Naive B cell (primary cell): ENCODE data around the gene SEPTIN11. TPM values are rescaled to one million over a fixed set of nuclear protein-coding genes. Genes with fewer than 3 reads are reported as not detected.

ENCODE experiments used
- ATAC-seq, 2 donors: fragments of 150-1000 bp; cut with Tn5 transposase; 2 replicates each; pipeline ENCODE4 v1.10.0; 2021; ENCODE audit warnings: low read depth in 2 of 2, mild to moderate bottlenecking in 2 of 2, moderate library complexity in 2 of 2
- DNase-seq: peaks from one replicate; pipeline ENCODE4 v3.0.0; 2022
- H3K27ac Mint-ChIP-seq, 6 donors: one replicate each; pipeline ENCODE4 v1.8.0; 2020 to 2022; ENCODE audit warnings: mild to moderate bottlenecking in 6 of 6, mixed read lengths in 6 of 6, moderate library complexity in 5 of 6, inconsistent platforms in 2 of 6
- H3K27me3 Mint-ChIP-seq, 3 donors: one replicate each; pipeline ENCODE4 v1.8.0; 2021 to 2022; ENCODE audit warnings: mixed read lengths in 3 of 3, mild to moderate bottlenecking in 1 of 3
- H3K36me3 Mint-ChIP-seq, 2 donors: one replicate each; pipeline ENCODE4 v1.8.0; 2020 to 2022; ENCODE audit warnings: mixed read lengths in 2 of 2, inconsistent platforms in 1 of 2, mild to moderate bottlenecking in 1 of 2
- H3K4me1 Mint-ChIP-seq, 3 donors: one replicate each; pipeline ENCODE4 v1.8.0; 2020 to 2022; ENCODE audit warnings: mixed read lengths in 3 of 3, inconsistent platforms in 1 of 3, mild to moderate bottlenecking in 1 of 3, moderate library complexity in 1 of 3
- H3K4me3 Mint-ChIP-seq, 8 donors: one replicate each; pipeline ENCODE4 v1.8.0; 2020 to 2022; ENCODE audit warnings: mild to moderate bottlenecking in 8 of 8, mixed read lengths in 8 of 8, moderate library complexity in 8 of 8, inconsistent platforms in 2 of 8
- H3K9me3 Mint-ChIP-seq, 7 donors: one replicate each; pipeline ENCODE4 v1.8.0; 2020 to 2022; ENCODE audit warnings: mixed read lengths in 7 of 7, mild to moderate bottlenecking in 5 of 7, inconsistent platforms in 2 of 7, moderate library complexity in 1 of 7
- polyA plus RNA-seq, 6 donors: library from polyadenylated mRNA; unstranded; fragments of 300-500 nt; fragmentation: Illumina TruSeq; gene quantifications; one replicate each; pipeline ENCODE4 v1.2.3, GENCODE V29; 2021; ENCODE audit warnings: low read depth in 6 of 6

The SEPTIN11 gene
- polyA plus RNA-seq, 6 donors from 2014 or later, result 6.8 to 15.5 (median 10.9) TPM

GRCh38 chr4:76943129-76943620 lies 6.4 kb upstream of the SEPTIN11 start:
- no peak overlapping the region for H3K27ac Mint-ChIP-seq
- DNase-seq (no peak), ATAC-seq (no peak)
- H3K4me1 Mint-ChIP-seq, result peaks cover 0 to under 1% (median 0%) of the 10 kb centered on the region in 3 donors
- no peak overlapping the region for H3K4me3 Mint-ChIP-seq
- no peaks in the 10 kb centered on the region for H3K27me3 Mint-ChIP-seq
- H3K36me3 Mint-ChIP-seq, result peaks cover 0 to 6% of the 10 kb centered on the region in 2 donors
- peaks cover 0 to 14% (median 2%) of the 10 kb centered on the region in 7 donors for H3K9me3 Mint-ChIP-seq

- no peak for DNase-seq
- Mint-ChIP-seq H3K4me3 (no peak overlapping the region), H3K36me3 (peaks cover 0 to 6% of the 10 kb centered on the region in 2 donors), H3K27me3 (no peaks in the 10 kb centered on the region), H3K9me3 (peaks cover 0 to 14% (median 2%) of the 10 kb centered on the region in 7 donors), H3K4me1 (peaks cover 4 to 7% (median 5%) of the 10 kb centered on the region in 3 donors), H3K27ac (no peak overlapping the region)
- no peak for ATAC-seq
These were observed 5.8 kb upstream of the SEPTIN11 start for GRCh38 chr4:76943790-76944189.

GRCh38 chr4:76947369-76947768 lies 2.2 kb upstream of the SEPTIN11 start:
- Mint-ChIP-seq H3K27ac (peak overlapping the region in 1 of 6 donors; percentile 65), H3K27me3 (peaks cover 0 to 6% (median 0%) of the 10 kb centered on the region in 3 donors), H3K4me3 (peak overlapping the region in 3 of 8 donors; percentile 72 to 92 (median 91)), H3K36me3 (no peaks in the 10 kb centered on the region), H3K4me1 (peaks cover 15 to 19% (median 19%) of the 10 kb centered on the region in 3 donors), H3K9me3 (no peaks in the 10 kb centered on the region)
- DNase-seq, result no peak
- ATAC-seq, result no peak

- Mint-ChIP-seq H3K36me3 (no peaks in the 10 kb centered on the region), H3K4me1 (peaks cover 15 to 24% (median 19%) of the 10 kb centered on the region in 3 donors), H3K4me3 (peak overlapping the region; percentile 87 to 95 (median 92))
These were observed 893 bp upstream of the SEPTIN11 start for GRCh38 chr4:76948443-76949275.

GRCh38 chr4:76950052-76950955 lies 752 bp downstream of the SEPTIN11 start:
- H3K27ac Mint-ChIP-seq, result peak overlapping the region; percentile 49 to 88 (median 72)
- H3K4me1 Mint-ChIP-seq, result peaks cover 15 to 24% (median 19%) of the 10 kb centered on the region in 3 donors
- H3K9me3 Mint-ChIP-seq, result no peaks in the 10 kb centered on the region
- peak overlapping the region; percentile 87 to 95 (median 92) for H3K4me3 Mint-ChIP-seq
- peaks cover 0 to 4% of the 10 kb centered on the region in 2 donors for H3K36me3 Mint-ChIP-seq
- peak; percentile 28 to 32 for ATAC-seq
- H3K27me3 Mint-ChIP-seq, result peaks cover 6 to 14% (median 7%) of the 10 kb centered on the region in 3 donors
- DNase-seq, result peak; percentile 35

More at GRCh38 chr4:76948443-76949275, 893 bp upstream of the SEPTIN11 start:
- ATAC-seq (peak; percentile 68 to 69), DNase-seq (peak; percentile 73)
- Mint-ChIP-seq H3K9me3 (no peaks in the 10 kb centered on the region), H3K27ac (peak overlapping the region in 5 of 6 donors; percentile 27 to 93 (median 66)), H3K27me3 (peaks cover 6 to 14% (median 7%) of the 10 kb centered on the region in 3 donors)

GRCh38 chr4:76950956-76951671 lies 1.6 kb downstream of the SEPTIN11 start:
- H3K4me3 Mint-ChIP-seq, result peak overlapping the region; percentile 87 to 95 (median 92)
- H3K4me1 Mint-ChIP-seq, result peaks cover 15 to 24% (median 19%) of the 10 kb centered on the region in 3 donors
- no peak for ATAC-seq
- H3K27ac Mint-ChIP-seq, result peak overlapping the region in 5 of 6 donors; percentile 0 to 81 (median 63)
- peaks cover 0 to 4% of the 10 kb centered on the region in 2 donors for H3K36me3 Mint-ChIP-seq
- H3K27me3 Mint-ChIP-seq, result peaks cover 6 to 14% (median 7%) of the 10 kb centered on the region in 3 donors
- DNase-seq, result peak; percentile 4
- no peaks in the 10 kb centered on the region for H3K9me3 Mint-ChIP-seq

- DNase-seq (no peak), ATAC-seq (no peak)
- H3K27me3 Mint-ChIP-seq, result peaks cover 6 to 14% (median 7%) of the 10 kb centered on the region in 3 donors
- peaks cover 15 to 24% (median 19%) of the 10 kb centered on the region in 3 donors for H3K4me1 Mint-ChIP-seq
- H3K4me3 Mint-ChIP-seq, result peak overlapping the region in 7 of 8 donors; percentile 87 to 95 (median 91)
- H3K36me3 Mint-ChIP-seq, result peaks cover 0 to 4% of the 10 kb centered on the region in 2 donors
- no peaks in the 10 kb centered on the region for H3K9me3 Mint-ChIP-seq
- peak overlapping the region in 1 of 6 donors; percentile 0 for H3K27ac Mint-ChIP-seq
These were observed 2.1 kb downstream of the SEPTIN11 start for GRCh38 chr4:76951672-76952010.

GRCh38 chr4:76952071-76952470 lies 2.5 kb downstream of the SEPTIN11 start:
- DNase-seq (no peak), ATAC-seq (no peak)
- H3K4me3 Mint-ChIP-seq, result peak overlapping the region in 2 of 8 donors; percentile 35 to 91
- H3K9me3 Mint-ChIP-seq, result no peaks in the 10 kb centered on the region
- H3K27me3 Mint-ChIP-seq, result peaks cover 6 to 14% (median 7%) of the 10 kb centered on the region in 3 donors
- peaks cover 15 to 24% (median 19%) of the 10 kb centered on the region in 3 donors for H3K4me1 Mint-ChIP-seq
- H3K36me3 Mint-ChIP-seq, result peaks cover 0 to 4% of the 10 kb centered on the region in 2 donors
- H3K27ac Mint-ChIP-seq, result no peak overlapping the region

- ATAC-seq, result no peak
- peak overlapping the region in 1 of 8 donors; percentile 91 for H3K4me3 Mint-ChIP-seq
- peak overlapping the region in 1 of 6 donors; percentile 65 for H3K27ac Mint-ChIP-seq
These were observed 3.4 kb downstream of the SEPTIN11 start for GRCh38 chr4:76952656-76953582.

GRCh38 chr4:76953956-76954355 lies 4.4 kb downstream of the SEPTIN11 start:
- peaks cover 0 to 4% of the 10 kb centered on the region in 2 donors for H3K36me3 Mint-ChIP-seq
- no peaks in the 10 kb centered on the region for H3K9me3 Mint-ChIP-seq
- peaks cover 9 to 17% (median 10%) of the 10 kb centered on the region in 3 donors for H3K4me1 Mint-ChIP-seq
- DNase-seq (no peak), ATAC-seq (no peak)
- no peak overlapping the region for H3K27ac Mint-ChIP-seq
- H3K4me3 Mint-ChIP-seq, result no peak overlapping the region
- H3K27me3 Mint-ChIP-seq, result peaks cover 6 to 14% (median 7%) of the 10 kb centered on the region in 3 donors

More at GRCh38 chr4:76952656-76953582, 3.4 kb downstream of the SEPTIN11 start:
- peaks cover 0 to 4% of the 10 kb centered on the region in 2 donors for H3K36me3 Mint-ChIP-seq
- no peaks in the 10 kb centered on the region for H3K9me3 Mint-ChIP-seq
- H3K4me1 Mint-ChIP-seq, result peaks cover 15 to 24% (median 19%) of the 10 kb centered on the region in 3 donors
- peaks cover 6 to 14% (median 7%) of the 10 kb centered on the region in 3 donors for H3K27me3 Mint-ChIP-seq
- DNase-seq, result no peak

GRCh38 chr4:76954489-76954888 lies 4.9 kb downstream of the SEPTIN11 start:
- no peak for DNase-seq
- Mint-ChIP-seq H3K4me3 (peak overlapping the region in 1 of 8 donors; percentile 15), H3K9me3 (no peaks in the 10 kb centered on the region), H3K4me1 (peaks cover 9 to 16% (median 9%) of the 10 kb centered on the region in 3 donors), H3K27ac (no peak overlapping the region), H3K36me3 (peaks cover 0 to 4% of the 10 kb centered on the region in 2 donors), H3K27me3 (peaks cover 6 to 14% (median 7%) of the 10 kb centered on the region in 3 donors)
- no peak for ATAC-seq
